Natural killer cell (primary cell): ENCODE results near the gene CACFD1. TPM values are rescaled to one million over a fixed set of nuclear protein-coding genes. Genes with fewer than 3 reads are reported as not detected.

ENCODE experiments used
- ATAC-seq, 3 donors: fragments of 150-1000 bp in 2 of 3; fragments of 200-7000 bp in 1 of 3; cut with Tn5 transposase; 1 replicate in 1 of 3; 2 replicates in 2 of 3; pipeline ENCODE4 v1.10.0; 2021; ENCODE audit warnings: mild to moderate bottlenecking in 2 of 3, moderate library complexity in 2 of 3
- DNase-seq, 2 donors: peaks; one replicate each; pipeline versions ENCODE4 v3.0.0 to v3.0.0-alpha.2; 2013 to 2021; ENCODE audit warnings: mixed read lengths in 1 of 2
- H3K27ac ChIP-seq: one replicate; pipeline ENCODE4 v1.5.1; 2013; ENCODE audit warnings: mild to moderate bottlenecking, low read length
- H3K27me3 ChIP-seq: one replicate; pipeline ENCODE4 v1.6.1; 2013; ENCODE audit warnings: low read length; ENCODE audit not compliant: control insufficient read depth, insufficient read depth
- H3K36me3 ChIP-seq: one replicate; pipeline ENCODE4 v1.6.1; 2013; ENCODE audit warnings: low read length; ENCODE audit not compliant: control insufficient read depth, insufficient read depth
- H3K4me1 ChIP-seq: one replicate; pipeline ENCODE4 v1.6.1; 2013; ENCODE audit warnings: low read length; ENCODE audit not compliant: control insufficient read depth, insufficient read depth
- H3K4me3 ChIP-seq: one replicate; pipeline ENCODE4 v1.5.1; 2013; ENCODE audit warnings: low read length
- H3K9me3 ChIP-seq: one replicate; pipeline ENCODE4 v1.6.1; 2013; ENCODE audit warnings: low read length; ENCODE audit not compliant: control insufficient read depth, insufficient read depth
- H3K27ac Mint-ChIP-seq, 2 donors: one replicate each; pipeline ENCODE4 v1.8.0; 2022; ENCODE audit warnings: mild to moderate bottlenecking in 2 of 2, mixed read lengths in 2 of 2, moderate library complexity in 1 of 2
- H3K27me3 Mint-ChIP-seq, 2 donors: one replicate each; pipeline ENCODE4 v1.8.0; 2022; ENCODE audit warnings: low read depth in 2 of 2, mixed read lengths in 2 of 2
- H3K36me3 Mint-ChIP-seq: one replicate; pipeline ENCODE4 v1.8.0; 2022; ENCODE audit warnings: mixed read lengths
- H3K4me1 Mint-ChIP-seq, 2 donors: one replicate each; pipeline ENCODE4 v1.8.0; 2022; ENCODE audit warnings: mixed read lengths in 2 of 2
- H3K4me3 Mint-ChIP-seq: one replicate; pipeline ENCODE4 v1.8.0; 2022; ENCODE audit warnings: mild to moderate bottlenecking, moderate library complexity, mixed read lengths
- H3K9me3 Mint-ChIP-seq, 2 donors: one replicate each; pipeline ENCODE4 v1.8.0; 2022; ENCODE audit warnings: mixed read lengths in 2 of 2
- WGBS: methylation state at CpG from one replicate; pipeline ENCODE4 v1.1.7; 2013; ENCODE audit warnings: missing lambda C conversion rate; ENCODE audit not compliant: insufficient coverage; 5-methylcytosine and 5-hydroxymethylcytosine counted together
- intact Hi-C: fragments of 100-400 bp; cut with micrococcal nuclease; formaldehyde crosslinking; loops from one replicate; pipeline ENCODE4 v1.14.2; 2022
- total RNA-seq, 4 donors: library from RNA; stranded (reverse); fragments of 120-200 nt in 1 of 4; gene quantifications; one replicate each; pipeline versions ENCODE4 v1.2.3 to v1.2.4, GENCODE V29; 2013 to 2022
- TF ChIP-seq, protein P1 (sequence below): fragments of 200-600 bp; IDR thresholded peaks from one replicate; pipeline ENCODE4 v1.8.0; 2022; ENCODE audit warnings: antibody characterized with exemption

Gene CACFD1
- total RNA-seq, 3 donors from 2014 or later (not counting 1 experiment from before 2014, with no cell fraction given): 4.5 to 8.3 (median 5.4) TPM

DNA sequence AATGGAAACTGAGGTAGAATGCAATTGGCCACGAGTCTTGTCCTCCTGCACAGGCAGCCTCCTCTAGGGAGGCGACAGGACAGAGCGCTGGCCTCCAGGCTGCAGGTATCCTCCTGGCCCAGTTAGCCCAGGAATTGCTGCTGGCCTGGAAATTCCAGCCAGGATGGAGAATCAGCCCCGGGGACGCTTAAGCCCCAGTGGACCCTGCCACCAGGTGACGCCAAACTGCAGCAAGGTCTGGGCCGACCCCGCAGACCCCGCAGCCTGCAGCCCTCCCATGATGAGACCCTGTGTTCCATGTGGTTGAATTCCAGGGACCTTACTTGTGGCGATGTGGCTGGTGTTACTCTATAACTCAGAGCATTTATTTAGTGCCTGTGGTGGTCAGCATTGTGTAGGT lies 7.3 kb downstream of the CACFD1 start:
- H3K27ac ChIP-seq: no peak overlapping the region
- TF ChIP-seq, protein P1, sequence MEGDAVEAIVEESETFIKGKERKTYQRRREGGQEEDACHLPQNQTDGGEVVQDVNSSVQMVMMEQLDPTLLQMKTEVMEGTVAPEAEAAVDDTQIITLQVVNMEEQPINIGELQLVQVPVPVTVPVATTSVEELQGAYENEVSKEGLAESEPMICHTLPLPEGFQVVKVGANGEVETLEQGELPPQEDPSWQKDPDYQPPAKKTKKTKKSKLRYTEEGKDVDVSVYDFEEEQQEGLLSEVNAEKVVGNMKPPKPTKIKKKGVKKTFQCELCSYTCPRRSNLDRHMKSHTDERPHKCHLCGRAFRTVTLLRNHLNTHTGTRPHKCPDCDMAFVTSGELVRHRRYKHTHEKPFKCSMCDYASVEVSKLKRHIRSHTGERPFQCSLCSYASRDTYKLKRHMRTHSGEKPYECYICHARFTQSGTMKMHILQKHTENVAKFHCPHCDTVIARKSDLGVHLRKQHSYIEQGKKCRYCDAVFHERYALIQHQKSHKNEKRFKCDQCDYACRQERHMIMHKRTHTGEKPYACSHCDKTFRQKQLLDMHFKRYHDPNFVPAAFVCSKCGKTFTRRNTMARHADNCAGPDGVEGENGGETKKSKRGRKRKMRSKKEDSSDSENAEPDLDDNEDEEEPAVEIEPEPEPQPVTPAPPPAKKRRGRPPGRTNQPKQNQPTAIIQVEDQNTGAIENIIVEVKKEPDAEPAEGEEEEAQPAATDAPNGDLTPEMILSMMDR: no peak
- no peaks in the 10 kb centered on the region for H3K27me3 ChIP-seq
- Mint-ChIP-seq H3K4me1 (no peaks in the 10 kb centered on the region), H3K27me3 (no peaks in the 10 kb centered on the region), H3K27ac (no peak overlapping the region), H3K36me3 (no peaks in the 10 kb centered on the region), H3K4me3 (no peak overlapping the region), H3K9me3 (no peaks in the 10 kb centered on the region)
- intact Hi-C loops: no loop called here
- no peak for ATAC-seq
- DNase-seq: no peak
- no peaks in the 10 kb centered on the region for H3K36me3 ChIP-seq
- no peak overlapping the region for H3K4me3 ChIP-seq
- 93% methylated on average over 10 of the region's 10 CpGs for WGBS
- H3K9me3 ChIP-seq: no peaks in the 10 kb centered on the region
- no peaks in the 10 kb centered on the region for H3K4me1 ChIP-seq

DNA sequence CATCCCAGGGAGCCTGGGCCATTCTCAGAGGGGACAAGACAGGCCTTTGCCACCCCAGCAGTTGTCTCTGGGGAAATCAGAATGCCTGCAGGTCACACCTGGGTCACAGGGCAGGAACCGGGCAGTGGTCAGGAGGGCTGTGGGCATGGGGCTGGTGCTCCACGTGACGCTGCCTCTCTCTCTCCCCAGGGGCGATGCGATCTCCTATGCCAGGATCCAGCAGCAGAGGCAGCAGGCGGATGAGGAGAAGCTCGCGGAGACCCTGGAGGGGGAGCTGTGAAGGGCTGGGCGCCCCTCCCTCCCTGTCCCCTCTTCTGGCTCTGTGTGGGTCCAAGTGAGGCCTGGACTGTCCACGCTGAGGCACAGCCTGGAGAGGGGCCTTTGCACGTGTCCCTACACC lies 8.6 kb downstream of the CACFD1 start:
- ATAC-seq (no peak), DNase-seq (no peak)
- H3K27ac Mint-ChIP-seq: no peak overlapping the region
- no peaks in the 10 kb centered on the region for H3K9me3 Mint-ChIP-seq
- H3K27ac ChIP-seq: no peak overlapping the region
- H3K4me1 Mint-ChIP-seq: no peaks in the 10 kb centered on the region
- H3K4me3 Mint-ChIP-seq: no peak overlapping the region
- intact Hi-C loops: no loop called here
- H3K36me3 ChIP-seq: no peaks in the 10 kb centered on the region
- peaks cover 2% of the 10 kb centered on the region for H3K4me1 ChIP-seq
- no peaks in the 10 kb centered on the region for H3K27me3 ChIP-seq
- TF ChIP-seq, protein P1: no peak
- no peaks in the 10 kb centered on the region for H3K27me3 Mint-ChIP-seq
- H3K4me3 ChIP-seq: no peak overlapping the region
- H3K36me3 Mint-ChIP-seq: no peaks in the 10 kb centered on the region
- 93% methylated on average over 11 of the region's 11 CpGs for WGBS
- H3K9me3 ChIP-seq: no peaks in the 10 kb centered on the region

DNA sequence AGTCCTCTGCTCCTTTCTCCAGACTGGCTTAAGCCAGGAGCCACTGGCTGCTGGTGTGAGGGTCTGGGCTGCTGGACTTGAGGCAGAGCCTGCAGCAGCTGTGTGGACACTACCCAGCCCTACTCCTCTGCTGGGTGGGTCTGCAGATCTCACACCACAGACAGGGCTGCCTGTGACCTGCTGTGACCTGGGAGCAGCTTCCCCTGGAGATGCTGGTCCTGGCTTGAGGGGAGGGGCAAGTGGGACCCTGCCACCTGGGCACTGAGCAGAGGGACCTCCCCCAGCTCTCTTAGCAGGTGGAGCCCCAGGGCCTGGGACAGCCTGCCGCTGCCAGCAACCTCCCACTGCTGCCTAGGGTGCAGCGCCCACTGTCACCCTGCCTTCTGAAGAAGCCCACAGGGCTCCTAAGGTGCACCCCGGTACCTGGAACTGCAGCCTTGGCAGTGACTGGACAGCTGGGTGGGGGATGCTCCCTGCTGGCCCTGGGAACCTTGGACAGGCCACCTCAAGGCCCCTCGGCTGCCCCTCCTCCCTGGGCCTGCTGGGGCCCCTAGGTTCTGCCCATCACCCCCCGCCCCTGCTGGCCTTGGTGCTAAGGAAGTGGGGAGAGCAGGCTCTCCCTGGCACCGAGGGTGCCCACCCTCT lies 9.1 kb downstream of the CACFD1 start:
- Mint-ChIP-seq H3K27ac (no peak overlapping the region), H3K4me1 (no peaks in the 10 kb centered on the region), H3K4me3 (no peak overlapping the region), H3K9me3 (no peaks in the 10 kb centered on the region), H3K27me3 (no peaks in the 10 kb centered on the region), H3K36me3 (no peaks in the 10 kb centered on the region)
- ATAC-seq (no peak), DNase-seq (no peak)
- no peak overlapping the region for H3K4me3 ChIP-seq
- no peaks in the 10 kb centered on the region for H3K9me3 ChIP-seq
- TF ChIP-seq, protein P1: no peak
- 85% methylated on average over 6 of the region's 6 CpGs for WGBS
- H3K4me1 ChIP-seq: peaks cover 3% of the 10 kb centered on the region
- no peaks in the 10 kb centered on the region for H3K27me3 ChIP-seq
- H3K36me3 ChIP-seq: no peaks in the 10 kb centered on the region
- intact Hi-C loops: no loop called here
- no peak overlapping the region for H3K27ac ChIP-seq

DNA sequence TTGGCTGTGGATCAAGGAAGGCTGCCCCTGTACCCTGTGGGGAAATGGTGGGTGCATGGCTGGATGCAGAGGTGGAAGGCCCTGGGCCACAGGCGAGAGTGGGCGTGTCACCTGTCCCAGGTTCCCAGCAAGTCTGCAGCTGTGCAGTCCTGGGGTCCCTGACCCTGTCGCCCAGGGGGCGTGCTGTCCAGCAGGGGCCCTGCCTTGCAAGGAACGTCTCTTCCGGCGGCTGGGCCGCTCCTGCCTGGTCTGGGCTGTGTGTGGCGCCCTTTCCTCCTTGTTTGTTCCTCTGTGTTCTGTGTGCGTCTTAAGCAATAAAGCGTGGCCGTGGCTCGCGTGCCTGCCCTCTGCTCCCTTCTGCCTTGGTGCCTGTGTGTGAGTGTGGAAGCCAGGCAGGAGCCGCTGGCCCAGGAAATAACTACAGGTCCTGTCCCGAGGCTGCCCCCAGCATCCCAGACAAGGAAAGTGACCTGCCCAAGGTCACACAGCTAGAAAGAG lies 10.7 kb downstream of the CACFD1 start:
- Mint-ChIP-seq H3K9me3 (no peaks in the 10 kb centered on the region), H3K36me3 (no peaks in the 10 kb centered on the region), H3K27me3 (no peaks in the 10 kb centered on the region), H3K4me1 (no peaks in the 10 kb centered on the region), H3K27ac (no peak overlapping the region), H3K4me3 (no peak overlapping the region)
- TF ChIP-seq, protein P1: no peak
- DNase-seq (no peak), ATAC-seq (no peak)
- H3K4me3 ChIP-seq: no peak overlapping the region
- intact Hi-C loops: no loop called here
- H3K36me3 ChIP-seq: no peaks in the 10 kb centered on the region
- H3K9me3 ChIP-seq: no peaks in the 10 kb centered on the region
- H3K27me3 ChIP-seq: no peaks in the 10 kb centered on the region
- H3K27ac ChIP-seq: no peak overlapping the region
- H3K4me1 ChIP-seq: peaks cover 18% of the 10 kb centered on the region
- whole genome bisulfite sequencing: 92% methylated on average over 16 of the region's 16 CpGs
